Gastrocnemius medialis (tissue), 4 donors: ENCODE data around the gene ADRA2C. TPM values are rescaled to one million over a fixed set of nuclear protein-coding genes. Genes with fewer than 3 reads are reported as not detected.

Source experiments
- ATAC-seq, 2 donors: fragments of 150-250 bp; one replicate each; pipeline ENCODE4 v1.9.1; 2016
- DNase-seq, 2 donors: peaks; one replicate each; pipeline ENCODE4 v3.0.0-alpha.2; 2019
- H3K27ac ChIP-seq, 4 donors: fragments of 200-600 bp; sonication (generic); 1 replicate in 1 of 4; 2 replicates in 3 of 4; pipeline ENCODE4 v1.5.1; 2016 to 2018; ENCODE audit warnings: mild to moderate bottlenecking in 2 of 4, moderate library complexity in 1 of 4
- H3K27me3 ChIP-seq, 3 donors: fragments of 200-600 bp; sonication (generic) in 2 of 3; 1 replicate in 1 of 3; 2 replicates in 2 of 3; pipeline versions ENCODE4 v1.5.1 to v1.6.0; 2016 to 2019; ENCODE audit warnings: mild to moderate bottlenecking in 1 of 3, moderate library complexity in 1 of 3
- H3K36me3 ChIP-seq, 2 donors: fragments of 200-600 bp; sonication (generic) in 1 of 2; one replicate each; pipeline ENCODE4 v1.5.1; 2017 to 2018
- H3K4me1 ChIP-seq, 2 donors: fragments of 200-600 bp; sonication (generic) in 1 of 2; one replicate each; pipeline ENCODE4 v1.5.1; 2016 to 2017; ENCODE audit warnings: mild to moderate bottlenecking in 2 of 2
- H3K4me3 ChIP-seq, 4 donors: fragments of 200-600 bp; sonication (generic) in 3 of 4; 1 replicate in 1 of 4; 2 replicates in 3 of 4; pipeline ENCODE4 v1.5.1; 2016 to 2019; ENCODE audit warnings: mild to moderate bottlenecking in 2 of 4
- H3K9me3 ChIP-seq, 3 donors: fragments of 200-600 bp; sonication (generic) in 2 of 3; 1 replicate in 1 of 3; 2 replicates in 2 of 3; pipeline ENCODE4 v1.5.1; 2016 to 2019
- POLR2A ChIP-seq, 2 donors: fragments of 450-650 bp; IDR thresholded peaks; one replicate each; pipeline ENCODE4 v1.6.1; 2017; ENCODE audit warnings: antibody characterized with exemption in 2 of 2, mild to moderate bottlenecking in 2 of 2, moderate library complexity in 2 of 2
- in situ Hi-C, 4 donors: fragments of 200-750 bp; cut with MboI; loops; one replicate each; pipeline versions ENCODE4 v1.15.0 to v1.8.0; 2017; ENCODE audit warnings: low sequenced_read_pairs in 4 of 4
- intact Hi-C: fragments of 100-400 bp; cut with DNase I; formaldehyde crosslinking; loops from one replicate; pipeline ENCODE4 v1.15.1; 2023; ENCODE audit warnings: low total_unique reads
- total RNA-seq, 4 donors: library from RNA; depleted of rRNA; stranded (reverse); fragments of >200 nt; gene quantifications; one replicate each; pipeline versions ENCODE4 v1.1.0 to v1.2.3, GENCODE V29; 2016
- TF ChIP-seq, protein P1 (sequence below), 5 experiments: fragments of 450-650 bp in 3 of 5; fragments of 200-600 bp in 2 of 5; sonication (generic) in 2 of 5; IDR thresholded peaks in 4 of 5; conservative IDR thresholded peaks in 1 of 5; 1 replicate in 4 of 5; 2 replicates in 1 of 5; pipeline ENCODE4 v1.5.1; 2016 to 2019; ENCODE audit warnings: antibody characterized with exemption in 5 of 5, mild to moderate bottlenecking in 3 of 5, moderate library complexity in 3 of 5

The ADRA2C gene
- total RNA-seq, 4 donors from 2014 or later = 2.5 to 7.9 (median 4.8) TPM

DNA sequence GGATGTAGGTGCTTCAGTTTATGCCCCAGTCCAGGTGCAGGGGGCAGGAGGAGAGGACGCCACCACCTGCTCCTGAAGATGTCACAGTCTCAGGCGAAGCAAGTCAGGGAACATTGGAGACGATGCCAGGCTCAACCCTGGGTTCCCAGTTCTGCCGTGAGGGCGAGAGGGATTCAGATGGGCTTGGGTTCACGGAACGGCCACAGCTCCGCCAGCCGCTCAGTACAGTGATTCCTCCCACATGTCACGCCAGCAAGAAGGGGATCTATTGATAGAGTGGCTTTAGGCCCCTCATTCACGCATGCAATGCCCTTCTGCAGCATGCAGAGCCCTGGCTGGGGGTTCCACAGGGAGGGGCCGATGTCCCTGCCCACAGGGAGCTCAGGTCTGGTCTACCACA, 34.2 kb downstream of the ADRA2C start:
- Histone ChIP-seq H3K4me3 (no peak overlapping the region), H3K4me1 (no peaks in the 10 kb centered on the region), H3K36me3 (no peaks in the 10 kb centered on the region), H3K9me3 (no peaks in the 10 kb centered on the region), H3K27ac (no peak overlapping the region), H3K27me3 (peaks cover 17 to 21% (median 18%) of the 10 kb centered on the region in 3 donors)
- ATAC-seq (no peak), DNase-seq (no peak)
- intact Hi-C loops = no loop called here
- in situ Hi-C loops = no loop called here
- TF ChIP-seq, protein P1, sequence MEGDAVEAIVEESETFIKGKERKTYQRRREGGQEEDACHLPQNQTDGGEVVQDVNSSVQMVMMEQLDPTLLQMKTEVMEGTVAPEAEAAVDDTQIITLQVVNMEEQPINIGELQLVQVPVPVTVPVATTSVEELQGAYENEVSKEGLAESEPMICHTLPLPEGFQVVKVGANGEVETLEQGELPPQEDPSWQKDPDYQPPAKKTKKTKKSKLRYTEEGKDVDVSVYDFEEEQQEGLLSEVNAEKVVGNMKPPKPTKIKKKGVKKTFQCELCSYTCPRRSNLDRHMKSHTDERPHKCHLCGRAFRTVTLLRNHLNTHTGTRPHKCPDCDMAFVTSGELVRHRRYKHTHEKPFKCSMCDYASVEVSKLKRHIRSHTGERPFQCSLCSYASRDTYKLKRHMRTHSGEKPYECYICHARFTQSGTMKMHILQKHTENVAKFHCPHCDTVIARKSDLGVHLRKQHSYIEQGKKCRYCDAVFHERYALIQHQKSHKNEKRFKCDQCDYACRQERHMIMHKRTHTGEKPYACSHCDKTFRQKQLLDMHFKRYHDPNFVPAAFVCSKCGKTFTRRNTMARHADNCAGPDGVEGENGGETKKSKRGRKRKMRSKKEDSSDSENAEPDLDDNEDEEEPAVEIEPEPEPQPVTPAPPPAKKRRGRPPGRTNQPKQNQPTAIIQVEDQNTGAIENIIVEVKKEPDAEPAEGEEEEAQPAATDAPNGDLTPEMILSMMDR (IDR thresholded peaks at IDR 0.05 in 4 of 5, conservative IDR thresholded peaks at IDR 0.05 in 1 of 5) = no peak
- no peak for TF ChIP-seq POLR2A (IDR thresholded peaks at IDR 0.05)

DNA sequence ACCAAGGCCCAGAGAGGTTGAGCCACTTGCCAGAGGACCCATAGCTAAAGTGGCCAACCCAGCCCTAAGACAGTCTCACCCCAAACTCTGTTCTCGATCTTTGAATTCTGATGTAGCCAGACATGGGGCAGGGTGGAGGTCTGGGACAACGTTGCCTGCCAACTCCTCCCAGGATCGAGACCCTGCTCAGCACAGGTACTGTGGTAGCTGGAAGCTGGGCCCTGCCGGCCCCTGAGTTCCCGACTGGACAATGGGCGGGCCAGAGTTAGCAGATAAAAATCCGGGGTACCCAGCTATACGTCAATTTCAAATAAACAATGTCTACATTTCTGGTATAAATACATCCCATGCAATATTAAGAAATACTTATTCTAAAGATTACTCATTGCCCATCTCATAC, 35.3 kb downstream of the ADRA2C start:
- Histone ChIP-seq H3K27me3 (peaks cover 8 to 18% (median 18%) of the 10 kb centered on the region in 3 donors), H3K4me1 (no peaks in the 10 kb centered on the region), H3K36me3 (no peaks in the 10 kb centered on the region), H3K9me3 (no peaks in the 10 kb centered on the region), H3K27ac (no peak overlapping the region), H3K4me3 (no peak overlapping the region)
- intact Hi-C loops (no loop called here), in situ Hi-C loops (no loop called here)
- TF ChIP-seq POLR2A (IDR thresholded peaks at IDR 0.05) = no peak
- TF ChIP-seq, protein P1 (IDR thresholded peaks at IDR 0.05 in 4 of 5, conservative IDR thresholded peaks at IDR 0.05 in 1 of 5) = no peak
- DNase-seq = no peak
- no peak for ATAC-seq

DNA sequence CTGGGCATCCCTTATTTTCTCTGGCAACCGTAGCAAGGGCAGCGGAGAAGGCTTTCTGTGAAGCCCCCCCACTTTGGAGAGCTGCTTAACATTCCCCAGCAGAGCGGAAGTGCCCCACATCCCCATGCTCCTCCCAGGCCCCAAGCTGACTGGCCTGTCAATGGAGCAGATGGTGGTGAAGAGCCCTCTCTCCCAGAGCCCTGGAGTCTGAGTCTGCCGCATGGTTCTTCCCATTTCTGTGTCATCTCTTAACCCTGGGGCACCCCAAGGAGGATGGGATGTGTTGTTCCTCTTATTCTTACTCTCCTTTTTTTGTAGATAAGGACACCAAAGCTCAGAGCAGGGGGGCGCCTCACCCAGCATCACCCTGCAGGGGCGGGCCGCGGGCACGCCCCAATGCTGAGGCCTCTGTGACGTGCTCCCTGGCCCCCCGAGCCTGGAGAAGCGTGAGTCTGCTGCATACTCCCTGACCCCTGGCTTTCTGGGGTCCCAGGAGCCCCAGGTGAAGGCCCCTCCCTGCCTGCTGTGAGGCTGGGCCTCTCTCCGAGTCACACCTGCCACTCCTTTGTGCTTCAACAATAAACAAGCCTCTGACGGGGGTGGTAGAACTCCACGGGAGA, 35.9 kb downstream of the ADRA2C start:
- intact Hi-C loops = no loop called here
- Histone ChIP-seq H3K4me1 (no peaks in the 10 kb centered on the region), H3K36me3 (no peaks in the 10 kb centered on the region), H3K27ac (no peak overlapping the region), H3K9me3 (no peaks in the 10 kb centered on the region), H3K27me3 (peaks cover 4 to 19% (median 17%) of the 10 kb centered on the region in 3 donors), H3K4me3 (no peak overlapping the region)
- DNase-seq (no peak), ATAC-seq (no peak)
- in situ Hi-C loops = no loop called here
- TF ChIP-seq, protein P1 (IDR thresholded peaks at IDR 0.05 in 4 of 5, conservative IDR thresholded peaks at IDR 0.05 in 1 of 5) = no peak
- TF ChIP-seq POLR2A (IDR thresholded peaks at IDR 0.05) = no peak

DNA sequence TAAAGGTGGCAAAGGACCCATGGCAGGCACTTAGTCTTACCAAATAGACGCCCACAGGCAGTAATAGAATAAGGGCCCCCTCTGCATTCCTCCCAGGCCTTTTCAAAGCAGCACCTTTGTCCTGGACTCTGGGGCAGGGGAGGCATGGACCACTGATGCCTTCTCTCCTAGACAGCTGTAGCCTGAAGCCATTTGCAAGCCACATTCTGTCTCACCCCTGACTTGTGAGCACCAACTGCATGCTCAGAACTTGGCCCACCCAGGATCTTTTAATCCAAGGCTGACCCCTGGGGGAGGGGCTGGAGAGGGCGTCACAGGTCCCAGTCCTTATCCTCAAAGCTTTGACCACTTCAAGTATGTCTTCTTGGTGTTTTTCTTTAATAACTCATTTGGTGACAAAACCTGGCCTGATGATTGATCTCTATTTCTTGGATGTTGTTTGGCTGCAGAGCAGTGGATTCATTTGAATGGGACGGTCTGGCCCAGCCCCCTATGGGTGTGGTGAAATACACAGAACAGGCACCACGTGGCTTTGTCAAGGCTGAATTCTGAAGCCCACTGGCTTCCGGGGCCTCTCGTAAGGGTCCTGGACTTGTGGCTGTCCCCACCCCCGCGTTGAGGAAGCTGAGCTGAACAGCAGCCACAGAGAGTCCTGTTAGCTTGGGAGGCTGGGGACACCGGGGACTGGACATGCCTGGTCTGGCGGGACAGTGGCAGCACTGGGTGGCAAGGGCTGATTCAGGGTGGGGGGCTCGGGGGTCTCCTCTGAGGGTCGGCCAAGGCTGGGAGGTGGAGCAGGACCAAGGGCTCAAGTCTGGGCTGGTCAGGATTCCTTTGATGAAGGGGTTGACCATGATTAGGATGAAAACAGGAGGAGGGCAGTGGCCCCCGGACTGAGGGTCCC, 36.6 kb downstream of the ADRA2C start:
- Histone ChIP-seq H3K4me1 (no peaks in the 10 kb centered on the region), H3K27ac (no peak overlapping the region), H3K9me3 (no peaks in the 10 kb centered on the region), H3K36me3 (no peaks in the 10 kb centered on the region), H3K4me3 (no peak overlapping the region), H3K27me3 (peaks cover 3 to 21% (median 11%) of the 10 kb centered on the region in 3 donors)
- intact Hi-C loops (no loop called here), in situ Hi-C loops (no loop called here)
- ATAC-seq (no peak), DNase-seq (no peak)
- TF ChIP-seq, protein P1 (IDR thresholded peaks at IDR 0.05 in 4 of 5, conservative IDR thresholded peaks at IDR 0.05 in 1 of 5) = no peak
- TF ChIP-seq POLR2A (IDR thresholded peaks at IDR 0.05) = no peak
